KG1 (cell line): ENCODE measurements around the gene FIGNL1.

Experiments
- DNase-seq: peaks from one replicate; lab custom pipeline; 2025; lab: John Stamatoyannopoulos, UW

Gene FIGNL1

DNA sequence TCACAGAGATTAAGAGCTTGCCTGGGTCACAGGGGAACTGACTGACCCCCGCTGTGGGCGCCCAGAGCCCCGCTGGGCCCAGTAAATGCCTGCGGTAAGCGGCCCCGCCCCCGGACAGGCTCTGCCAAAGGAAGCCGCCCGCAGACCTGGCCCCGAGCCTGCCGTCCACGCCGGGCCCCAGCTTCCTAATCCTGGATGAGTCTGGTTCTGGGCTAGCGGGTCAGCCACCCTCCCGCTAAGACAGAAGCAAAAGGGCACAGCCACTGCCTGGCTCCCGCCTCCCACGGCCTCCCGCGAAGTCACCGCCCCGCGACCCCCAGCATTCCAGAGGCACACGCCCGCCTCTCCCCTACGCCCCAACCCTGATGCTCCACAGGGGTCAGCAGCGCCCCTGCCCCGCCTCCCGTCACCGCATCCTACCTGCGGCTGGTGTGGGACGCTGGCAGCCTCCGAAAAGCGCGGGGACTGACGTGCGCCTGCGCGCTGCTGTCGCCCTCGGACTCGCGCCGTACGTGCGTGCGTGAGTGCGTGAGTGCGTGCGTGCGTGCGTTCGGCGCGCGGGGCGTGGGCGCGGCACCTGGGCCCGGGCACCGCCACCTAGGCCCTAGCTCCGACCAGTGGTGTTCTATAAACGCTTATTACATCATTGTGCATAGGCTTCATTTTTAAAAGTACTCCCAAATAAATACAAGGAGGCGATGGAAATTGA, at the start of gene FIGNL1:
FIGNL1 (minus strand) TSS at position 470 of the 709 bp plus-strand sequence. CDS start 3,063 bp downstream, outside the sequence.
- DNase-seq, result peak; percentile 69

DNA sequence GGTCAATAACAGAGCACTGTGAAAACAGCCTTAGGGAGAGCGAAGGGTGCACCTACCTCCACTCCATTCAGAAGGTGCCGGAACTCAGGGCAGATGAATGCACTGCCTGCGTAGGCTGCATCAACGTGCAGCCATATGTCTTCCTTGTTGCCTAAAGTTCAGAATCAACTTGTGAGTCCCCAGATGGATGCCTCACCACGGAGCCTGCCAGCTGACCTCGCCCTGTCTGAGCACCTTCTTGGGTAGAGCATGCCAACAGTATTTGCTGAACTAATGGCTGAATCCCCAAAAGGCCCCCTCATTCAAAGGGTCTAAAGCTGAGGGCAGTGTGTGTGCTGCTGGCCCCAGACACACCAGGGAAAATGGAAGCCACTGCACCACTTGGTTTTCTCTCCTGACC, 48.9 kb upstream of the FIGNL1 start:
- DNase-seq, result no peak

GRCh38 chr7:50497968-50498367, 47.8 kb upstream of the FIGNL1 start:
- no peak for DNase-seq

DNA sequence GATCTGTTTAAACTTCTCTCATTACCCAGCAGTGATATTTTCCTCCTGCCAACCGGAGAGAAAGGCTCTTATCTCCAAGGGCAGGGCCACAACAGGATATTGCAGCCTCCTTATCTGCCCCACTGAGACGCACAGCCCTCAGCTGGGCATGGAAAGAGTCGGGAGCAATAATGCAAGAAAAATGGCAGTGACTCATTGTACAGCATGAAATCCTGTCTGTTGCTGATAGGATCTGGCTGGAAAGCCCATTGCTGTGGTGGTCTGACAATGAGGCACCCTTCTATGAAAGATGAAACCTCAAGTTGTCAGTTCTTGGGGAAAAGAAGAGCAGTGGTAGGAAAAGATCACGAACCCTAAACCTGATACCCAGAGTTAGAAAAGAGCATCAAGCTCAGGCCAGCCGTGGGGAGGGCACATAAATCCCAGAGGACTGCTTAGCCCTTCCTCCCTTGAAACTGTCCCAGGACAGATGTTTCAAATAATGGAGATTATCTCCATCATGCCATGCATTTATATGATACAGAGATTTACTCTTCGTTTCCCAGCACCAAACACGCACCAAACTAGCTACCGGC, 47.0 kb upstream of the FIGNL1 start:
- no peak for DNase-seq

GRCh38 chr7:50496569-50496968, 46.4 kb upstream of the FIGNL1 start:
- no peak for DNase-seq

DNA sequence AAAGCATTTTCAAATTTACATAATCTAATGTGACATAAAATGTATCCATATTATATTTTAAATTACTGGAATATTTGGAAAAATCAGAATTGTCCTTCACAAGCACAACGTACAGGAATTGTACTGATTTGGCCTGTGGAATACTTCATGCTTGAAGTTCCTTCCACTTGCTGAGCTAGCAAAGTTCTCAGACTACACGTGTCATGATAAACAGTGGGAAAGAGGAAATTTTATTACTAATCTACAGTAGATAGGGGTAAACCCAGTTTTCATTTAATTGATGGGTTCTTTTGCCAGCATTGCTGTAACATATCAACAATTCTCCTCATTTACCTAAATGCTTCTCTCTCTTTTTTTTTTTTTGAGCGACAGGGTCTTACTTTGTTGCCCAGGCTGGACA, 45.6 kb upstream of the FIGNL1 start:
- DNase-seq, result no peak

GRCh38 chr7:50492770-50493519, 42.8 kb upstream of the FIGNL1 start:
- no peak for DNase-seq

GRCh38 chr7:50491943-50492342, 41.8 kb upstream of the FIGNL1 start:
- DNase-seq, result no peak

DNA sequence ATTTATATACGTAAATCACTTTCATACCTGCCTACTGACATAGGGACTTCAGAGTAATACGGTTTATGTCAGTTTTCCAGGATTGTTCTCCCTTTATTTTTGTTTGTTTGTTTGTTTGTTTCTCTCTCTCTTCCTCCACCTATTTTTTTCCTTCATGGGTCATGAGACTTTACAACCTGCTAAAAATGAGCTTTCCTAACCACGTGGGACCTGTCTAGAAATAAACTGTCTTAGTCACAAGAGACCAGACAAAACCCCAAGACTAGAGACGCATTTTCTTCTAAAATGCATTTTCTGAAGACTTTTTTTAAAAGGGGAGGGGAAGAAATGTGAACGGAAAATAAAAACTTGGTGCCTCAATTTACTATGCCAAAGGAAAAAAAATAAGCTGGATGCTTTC, 41.1 kb upstream of the FIGNL1 start:
- DNase-seq, result no peak

DNA sequence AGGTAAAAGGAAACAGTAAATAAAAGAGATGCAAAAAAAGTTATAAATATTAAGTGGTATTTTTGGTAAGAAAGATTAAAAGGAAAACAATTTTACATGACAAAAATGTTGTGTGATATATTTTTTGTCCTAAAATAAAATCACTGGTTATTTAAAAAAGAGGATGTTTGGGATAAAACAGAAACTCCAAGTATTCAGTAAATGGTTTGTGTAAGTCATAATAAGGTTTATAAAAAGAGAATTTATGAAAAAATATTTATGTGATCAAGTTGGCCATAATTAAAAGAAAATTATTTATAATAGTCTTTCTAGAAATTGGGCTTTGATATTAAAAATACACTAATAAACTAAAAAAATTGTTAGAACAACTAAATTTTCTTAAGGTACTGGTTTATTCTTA, 38.2 kb upstream of the FIGNL1 start:
- no peak for DNase-seq

- DNase-seq, result no peak
Observed at GRCh38 chr7:50486512-50486911, 36.4 kb upstream of the FIGNL1 start.

- DNase-seq, result no peak
Observed at GRCh38 chr7:50481867-50482266, 31.7 kb upstream of the FIGNL1 start.

DNA sequence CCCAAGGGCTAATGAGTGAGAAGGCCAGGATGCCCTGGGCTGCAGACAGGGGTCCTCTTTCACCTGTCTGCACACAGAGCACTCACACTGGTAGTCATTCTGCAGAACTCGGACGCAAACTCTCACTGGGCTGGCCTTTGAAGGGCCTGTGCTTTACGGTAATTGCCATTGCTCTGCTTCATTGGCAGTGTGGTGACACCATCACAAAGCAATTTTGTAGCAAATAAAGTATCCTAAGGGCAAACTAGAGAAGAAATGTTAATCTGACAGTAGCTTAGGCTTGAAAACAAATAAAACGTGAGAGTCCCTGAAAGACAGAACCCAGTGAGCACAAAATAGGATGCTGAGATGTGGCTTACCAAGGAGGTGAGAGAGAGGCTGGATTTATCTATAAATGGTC, 30.6 kb upstream of the FIGNL1 start:
- no peak for DNase-seq

DNA sequence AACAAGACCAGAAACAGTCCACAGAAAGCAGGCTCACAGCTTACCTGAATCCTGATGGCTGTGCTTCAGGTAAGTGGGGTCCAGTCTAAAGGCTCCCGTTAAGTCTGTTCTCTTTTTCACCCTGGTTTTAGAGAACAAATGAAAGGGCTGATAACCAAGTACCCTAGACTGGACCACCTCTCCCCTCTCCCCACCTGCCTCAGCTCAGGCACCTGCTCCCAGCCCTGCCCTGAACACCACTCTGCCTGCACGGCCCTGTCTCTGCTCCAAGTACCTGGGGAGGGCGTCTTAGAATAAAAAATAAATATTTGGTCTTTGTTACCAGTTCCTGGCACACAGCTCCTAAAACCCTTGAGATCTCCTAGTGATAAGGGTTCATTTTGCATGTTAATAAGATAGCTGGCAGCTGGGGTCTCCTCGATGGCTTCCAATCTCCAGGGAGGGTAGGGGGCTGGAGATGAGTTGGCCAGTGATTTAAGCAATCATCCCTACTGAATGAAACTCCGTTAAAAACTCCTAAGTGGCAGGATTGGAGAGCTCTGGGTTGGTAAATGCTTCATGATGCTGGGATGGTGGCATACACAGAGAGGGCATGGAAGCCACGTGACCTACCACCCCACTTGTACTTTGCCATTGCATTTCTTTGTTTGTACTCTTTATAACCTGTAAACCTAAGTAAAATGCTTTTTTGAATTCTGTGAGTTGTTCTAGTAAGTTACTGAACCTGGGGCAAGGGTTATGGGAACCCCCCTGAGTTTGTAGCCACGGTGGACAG, 29.8 kb upstream of the FIGNL1 start:
- DNase-seq, result no peak

GRCh38 chr7:50477640-50478039, 27.5 kb upstream of the FIGNL1 start:
- DNase-seq, result no peak

DNA sequence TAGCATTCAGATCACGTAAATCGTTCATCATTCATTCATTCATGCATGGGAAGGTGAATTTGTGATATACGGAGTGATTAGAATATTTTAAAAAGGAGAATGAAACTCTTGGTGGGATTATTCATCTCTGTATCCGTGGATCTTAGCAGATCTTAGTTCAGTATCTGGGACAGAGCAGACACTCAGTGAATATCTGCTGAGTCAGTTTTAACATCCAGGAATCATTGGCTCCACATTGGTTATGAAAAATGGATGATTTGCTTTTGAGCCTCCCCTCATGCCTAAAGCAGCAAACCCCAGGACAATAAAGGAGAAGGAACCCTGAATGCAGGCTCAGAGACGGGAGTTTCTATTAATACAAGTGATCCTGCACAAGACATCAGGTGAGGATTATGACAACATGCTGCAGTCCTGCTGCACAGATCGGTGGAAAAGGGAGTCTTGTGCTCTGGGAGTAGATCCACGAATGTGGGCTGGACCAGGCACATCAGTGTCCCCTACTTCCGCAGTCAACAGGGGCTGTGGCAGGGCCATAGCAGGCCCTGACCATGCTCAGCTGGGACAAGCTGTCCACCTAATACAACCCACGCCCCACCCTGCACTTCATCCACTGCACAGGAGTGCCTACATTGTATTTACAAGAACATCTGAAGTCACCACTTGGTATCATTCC, 26.9 kb upstream of the FIGNL1 start:
- DNase-seq, result no peak

- DNase-seq, result no peak
Observed at GRCh38 chr7:50475340-50475739, 25.2 kb upstream of the FIGNL1 start.

DNA sequence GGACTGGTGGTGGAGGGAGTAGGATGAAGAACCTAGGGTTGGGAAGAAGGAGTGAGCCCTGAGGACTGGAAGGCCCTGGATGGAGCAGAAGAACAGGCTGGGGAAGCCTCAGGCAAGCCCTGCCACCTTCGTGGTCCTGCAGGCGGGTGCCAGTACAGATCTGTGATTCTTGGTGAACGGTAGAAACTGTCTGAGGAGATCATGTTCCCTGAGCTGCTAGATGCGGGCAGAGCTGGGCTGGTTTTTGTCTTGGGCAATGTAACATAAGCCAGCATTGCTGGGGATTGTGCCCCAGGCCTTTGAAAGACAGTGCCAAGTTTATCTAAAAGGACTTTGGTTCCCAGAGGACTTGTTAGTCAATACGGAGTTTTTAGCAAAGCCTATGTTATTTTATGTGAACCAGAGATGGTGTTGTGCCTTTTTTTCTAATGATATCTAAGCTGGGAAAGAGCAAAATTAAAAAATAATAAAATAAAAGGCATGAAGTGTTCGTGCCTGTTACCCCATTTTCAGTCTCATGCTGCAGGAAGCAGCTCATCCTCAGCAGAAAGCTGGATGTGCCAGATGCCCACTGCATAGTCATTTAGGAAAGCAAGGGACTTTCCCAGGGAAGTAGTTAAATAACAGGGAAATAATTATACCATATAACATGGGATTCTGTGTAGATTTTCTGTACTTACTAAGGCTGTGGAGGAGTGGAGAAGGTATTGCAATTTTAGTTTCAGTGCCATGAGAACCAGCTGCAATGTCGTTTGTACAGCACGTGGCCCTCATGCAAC, 24.4 kb upstream of the FIGNL1 start:
- DNase-seq, result no peak

GRCh38 chr7:50473531-50473930, 23.4 kb upstream of the FIGNL1 start:
- DNase-seq, result no peak

DNA sequence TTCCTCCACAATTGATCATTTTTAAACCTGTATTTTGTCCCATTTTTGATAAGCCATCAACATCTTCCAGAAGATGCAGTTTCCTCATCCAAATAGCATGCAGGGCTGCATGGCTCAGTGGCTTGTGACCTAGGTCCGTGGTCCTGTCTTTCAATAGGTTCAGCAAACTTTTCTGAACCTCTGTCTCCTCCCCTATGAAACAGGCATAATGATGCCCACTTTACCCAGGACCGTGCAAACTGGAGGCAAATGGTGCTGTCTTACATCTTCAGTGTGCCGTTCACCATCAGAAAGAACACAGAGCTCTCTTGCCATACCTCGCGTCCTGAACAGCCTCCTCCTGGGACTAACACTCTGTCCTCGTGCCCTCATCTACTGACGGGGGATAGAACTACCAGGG, 22.3 kb upstream of the FIGNL1 start:
- DNase-seq, result no peak

- no peak for DNase-seq
Observed at GRCh38 chr7:50471970-50472369, 21.8 kb upstream of the FIGNL1 start.
